ENCODE data around the gene LONP2.

DNA sequence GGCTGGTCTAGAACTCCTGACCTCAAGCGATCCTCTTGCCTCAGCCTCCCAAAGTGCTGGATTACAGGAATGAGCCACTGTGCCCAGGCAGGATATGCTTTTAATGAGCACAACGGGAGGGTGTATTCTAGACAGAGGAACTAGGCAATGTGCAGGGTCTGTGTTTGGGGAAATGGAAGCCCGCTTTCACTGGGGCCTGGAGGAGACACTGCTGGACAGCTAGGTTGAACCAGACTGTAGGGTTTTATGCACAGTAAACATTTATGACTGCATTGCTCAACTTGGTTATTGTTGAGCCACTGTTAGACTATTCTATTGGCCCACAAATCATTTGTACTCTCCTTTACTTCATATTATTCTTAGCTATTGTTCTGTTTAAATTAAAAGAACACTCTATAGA is 151.3 kb downstream of the LONP2 start:
- TF ChIP-seq JUNB (IDR thresholded peaks at IDR 0.05; ENCODE audit: unreplicated experiment) (no peak), EZH2phosphoT487 (IDR thresholded peaks at IDR 0.05; ENCODE audit: unreplicated experiment) (no peak), EZH2 (IDR thresholded peaks at IDR 0.05; ENCODE audit: low read depth, unreplicated experiment) (no peak), POLR2AphosphoS5 (IDR thresholded peaks at IDR 0.05; ENCODE audit: low read depth) (no peak), STAT1 (IDR thresholded peaks at IDR 0.05; ENCODE audit: unreplicated experiment) (no peak), ZNF114 (CRISPR knock-in tag; IDR thresholded peaks at IDR 0.05) (no peak), CREB1 (CRISPR knock-in tag; IDR thresholded peaks at IDR 0.05; ENCODE audit: low read depth) (no peak), NANOG (IDR thresholded peaks at IDR 0.05; ENCODE audit: borderline replicate concordance) (no peak)
- TF ChIP-seq, protein P1, sequence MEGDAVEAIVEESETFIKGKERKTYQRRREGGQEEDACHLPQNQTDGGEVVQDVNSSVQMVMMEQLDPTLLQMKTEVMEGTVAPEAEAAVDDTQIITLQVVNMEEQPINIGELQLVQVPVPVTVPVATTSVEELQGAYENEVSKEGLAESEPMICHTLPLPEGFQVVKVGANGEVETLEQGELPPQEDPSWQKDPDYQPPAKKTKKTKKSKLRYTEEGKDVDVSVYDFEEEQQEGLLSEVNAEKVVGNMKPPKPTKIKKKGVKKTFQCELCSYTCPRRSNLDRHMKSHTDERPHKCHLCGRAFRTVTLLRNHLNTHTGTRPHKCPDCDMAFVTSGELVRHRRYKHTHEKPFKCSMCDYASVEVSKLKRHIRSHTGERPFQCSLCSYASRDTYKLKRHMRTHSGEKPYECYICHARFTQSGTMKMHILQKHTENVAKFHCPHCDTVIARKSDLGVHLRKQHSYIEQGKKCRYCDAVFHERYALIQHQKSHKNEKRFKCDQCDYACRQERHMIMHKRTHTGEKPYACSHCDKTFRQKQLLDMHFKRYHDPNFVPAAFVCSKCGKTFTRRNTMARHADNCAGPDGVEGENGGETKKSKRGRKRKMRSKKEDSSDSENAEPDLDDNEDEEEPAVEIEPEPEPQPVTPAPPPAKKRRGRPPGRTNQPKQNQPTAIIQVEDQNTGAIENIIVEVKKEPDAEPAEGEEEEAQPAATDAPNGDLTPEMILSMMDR (conservative IDR thresholded peaks at IDR 0.05; ENCODE audit: low read depth in 2 of 2) = no peak
- TF ChIP-seq, protein P2, sequence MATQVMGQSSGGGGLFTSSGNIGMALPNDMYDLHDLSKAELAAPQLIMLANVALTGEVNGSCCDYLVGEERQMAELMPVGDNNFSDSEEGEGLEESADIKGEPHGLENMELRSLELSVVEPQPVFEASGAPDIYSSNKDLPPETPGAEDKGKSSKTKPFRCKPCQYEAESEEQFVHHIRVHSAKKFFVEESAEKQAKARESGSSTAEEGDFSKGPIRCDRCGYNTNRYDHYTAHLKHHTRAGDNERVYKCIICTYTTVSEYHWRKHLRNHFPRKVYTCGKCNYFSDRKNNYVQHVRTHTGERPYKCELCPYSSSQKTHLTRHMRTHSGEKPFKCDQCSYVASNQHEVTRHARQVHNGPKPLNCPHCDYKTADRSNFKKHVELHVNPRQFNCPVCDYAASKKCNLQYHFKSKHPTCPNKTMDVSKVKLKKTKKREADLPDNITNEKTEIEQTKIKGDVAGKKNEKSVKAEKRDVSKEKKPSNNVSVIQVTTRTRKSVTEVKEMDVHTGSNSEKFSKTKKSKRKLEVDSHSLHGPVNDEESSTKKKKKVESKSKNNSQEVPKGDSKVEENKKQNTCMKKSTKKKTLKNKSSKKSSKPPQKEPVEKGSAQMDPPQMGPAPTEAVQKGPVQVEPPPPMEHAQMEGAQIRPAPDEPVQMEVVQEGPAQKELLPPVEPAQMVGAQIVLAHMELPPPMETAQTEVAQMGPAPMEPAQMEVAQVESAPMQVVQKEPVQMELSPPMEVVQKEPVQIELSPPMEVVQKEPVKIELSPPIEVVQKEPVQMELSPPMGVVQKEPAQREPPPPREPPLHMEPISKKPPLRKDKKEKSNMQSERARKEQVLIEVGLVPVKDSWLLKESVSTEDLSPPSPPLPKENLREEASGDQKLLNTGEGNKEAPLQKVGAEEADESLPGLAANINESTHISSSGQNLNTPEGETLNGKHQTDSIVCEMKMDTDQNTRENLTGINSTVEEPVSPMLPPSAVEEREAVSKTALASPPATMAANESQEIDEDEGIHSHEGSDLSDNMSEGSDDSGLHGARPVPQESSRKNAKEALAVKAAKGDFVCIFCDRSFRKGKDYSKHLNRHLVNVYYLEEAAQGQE (IDR thresholded peaks at IDR 0.05; ENCODE audit: unreplicated experiment) = no peak
- TF ChIP-seq, protein P3, sequence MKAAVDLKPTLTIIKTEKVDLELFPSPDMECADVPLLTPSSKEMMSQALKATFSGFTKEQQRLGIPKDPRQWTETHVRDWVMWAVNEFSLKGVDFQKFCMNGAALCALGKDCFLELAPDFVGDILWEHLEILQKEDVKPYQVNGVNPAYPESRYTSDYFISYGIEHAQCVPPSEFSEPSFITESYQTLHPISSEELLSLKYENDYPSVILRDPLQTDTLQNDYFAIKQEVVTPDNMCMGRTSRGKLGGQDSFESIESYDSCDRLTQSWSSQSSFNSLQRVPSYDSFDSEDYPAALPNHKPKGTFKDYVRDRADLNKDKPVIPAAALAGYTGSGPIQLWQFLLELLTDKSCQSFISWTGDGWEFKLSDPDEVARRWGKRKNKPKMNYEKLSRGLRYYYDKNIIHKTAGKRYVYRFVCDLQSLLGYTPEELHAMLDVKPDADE (IDR thresholded peaks at IDR 0.05) = no peak
- TF ChIP-seq, protein P4, sequence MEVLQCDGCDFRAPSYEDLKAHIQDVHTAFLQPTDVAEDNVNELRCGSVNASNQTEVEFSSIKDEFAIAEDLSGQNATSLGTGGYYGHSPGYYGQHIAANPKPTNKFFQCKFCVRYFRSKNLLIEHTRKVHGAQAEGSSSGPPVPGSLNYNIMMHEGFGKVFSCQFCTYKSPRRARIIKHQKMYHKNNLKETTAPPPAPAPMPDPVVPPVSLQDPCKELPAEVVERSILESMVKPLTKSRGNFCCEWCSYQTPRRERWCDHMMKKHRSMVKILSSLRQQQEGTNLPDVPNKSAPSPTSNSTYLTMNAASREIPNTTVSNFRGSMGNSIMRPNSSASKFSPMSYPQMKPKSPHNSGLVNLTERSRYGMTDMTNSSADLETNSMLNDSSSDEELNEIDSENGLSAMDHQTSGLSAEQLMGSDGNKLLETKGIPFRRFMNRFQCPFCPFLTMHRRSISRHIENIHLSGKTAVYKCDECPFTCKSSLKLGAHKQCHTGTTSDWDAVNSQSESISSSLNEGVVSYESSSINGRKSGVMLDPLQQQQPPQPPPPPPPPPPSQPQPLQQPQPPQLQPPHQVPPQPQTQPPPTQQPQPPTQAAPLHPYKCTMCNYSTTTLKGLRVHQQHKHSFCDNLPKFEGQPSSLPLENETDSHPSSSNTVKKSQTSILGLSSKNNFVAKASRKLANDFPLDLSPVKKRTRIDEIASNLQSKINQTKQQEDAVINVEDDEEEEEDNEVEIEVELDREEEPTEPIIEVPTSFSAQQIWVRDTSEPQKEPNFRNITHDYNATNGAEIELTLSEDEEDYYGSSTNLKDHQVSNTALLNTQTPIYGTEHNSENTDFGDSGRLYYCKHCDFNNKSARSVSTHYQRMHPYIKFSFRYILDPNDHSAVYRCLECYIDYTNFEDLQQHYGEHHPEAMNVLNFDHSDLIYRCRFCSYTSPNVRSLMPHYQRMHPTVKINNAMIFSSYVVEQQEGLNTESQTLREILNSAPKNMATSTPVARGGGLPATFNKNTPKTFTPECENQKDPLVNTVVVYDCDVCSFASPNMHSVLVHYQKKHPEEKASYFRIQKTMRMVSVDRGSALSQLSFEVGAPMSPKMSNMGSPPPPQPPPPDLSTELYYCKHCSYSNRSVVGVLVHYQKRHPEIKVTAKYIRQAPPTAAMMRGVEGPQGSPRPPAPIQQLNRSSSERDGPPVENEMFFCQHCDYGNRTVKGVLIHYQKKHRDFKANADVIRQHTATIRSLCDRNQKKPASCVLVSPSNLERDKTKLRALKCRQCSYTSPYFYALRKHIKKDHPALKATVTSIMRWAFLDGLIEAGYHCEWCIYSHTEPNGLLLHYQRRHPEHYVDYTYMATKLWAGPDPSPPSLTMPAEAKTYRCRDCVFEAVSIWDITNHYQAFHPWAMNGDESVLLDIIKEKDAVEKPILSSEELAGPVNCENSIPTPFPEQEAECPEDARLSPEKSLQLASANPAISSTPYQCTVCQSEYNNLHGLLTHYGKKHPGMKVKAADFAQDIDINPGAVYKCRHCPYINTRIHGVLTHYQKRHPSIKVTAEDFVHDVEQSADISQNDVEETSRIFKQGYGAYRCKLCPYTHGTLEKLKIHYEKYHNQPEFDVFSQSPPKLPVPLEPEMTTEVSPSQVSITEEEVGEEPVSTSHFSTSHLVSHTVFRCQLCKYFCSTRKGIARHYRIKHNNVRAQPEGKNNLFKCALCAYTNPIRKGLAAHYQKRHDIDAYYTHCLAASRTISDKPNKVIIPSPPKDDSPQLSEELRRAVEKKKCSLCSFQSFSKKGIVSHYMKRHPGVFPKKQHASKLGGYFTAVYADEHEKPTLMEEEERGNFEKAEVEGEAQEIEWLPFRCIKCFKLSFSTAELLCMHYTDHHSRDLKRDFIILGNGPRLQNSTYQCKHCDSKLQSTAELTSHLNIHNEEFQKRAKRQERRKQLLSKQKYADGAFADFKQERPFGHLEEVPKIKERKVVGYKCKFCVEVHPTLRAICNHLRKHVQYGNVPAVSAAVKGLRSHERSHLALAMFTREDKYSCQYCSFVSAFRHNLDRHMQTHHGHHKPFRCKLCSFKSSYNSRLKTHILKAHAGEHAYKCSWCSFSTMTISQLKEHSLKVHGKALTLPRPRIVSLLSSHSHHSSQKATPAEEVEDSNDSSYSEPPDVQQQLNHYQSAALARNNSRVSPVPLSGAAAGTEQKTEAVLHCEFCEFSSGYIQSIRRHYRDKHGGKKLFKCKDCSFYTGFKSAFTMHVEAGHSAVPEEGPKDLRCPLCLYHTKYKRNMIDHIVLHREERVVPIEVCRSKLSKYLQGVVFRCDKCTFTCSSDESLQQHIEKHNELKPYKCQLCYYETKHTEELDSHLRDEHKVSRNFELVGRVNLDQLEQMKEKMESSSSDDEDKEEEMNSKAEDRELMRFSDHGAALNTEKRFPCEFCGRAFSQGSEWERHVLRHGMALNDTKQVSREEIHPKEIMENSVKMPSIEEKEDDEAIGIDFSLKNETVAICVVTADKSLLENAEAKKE (CRISPR knock-in tag; IDR thresholded peaks at IDR 0.05) = no peak

Data from GM23338 (cell line).